NCI-H2107 treated with DMSO at 0.1 percent for 48 hours (cell line): ENCODE results near the gene INSR.
"Not testable (repeated sequence)": the region's sequence is repeated elsewhere in the genome, so short reads cannot be mapped to it uniquely, and the experiment has no call there.

Experiments used
- DNase-seq: peaks from one replicate; lab custom pipeline; 2025; ENCODE audit not compliant: unreplicated experiment; lab: John Stamatoyannopoulos, UW

Gene INSR

DNA sequence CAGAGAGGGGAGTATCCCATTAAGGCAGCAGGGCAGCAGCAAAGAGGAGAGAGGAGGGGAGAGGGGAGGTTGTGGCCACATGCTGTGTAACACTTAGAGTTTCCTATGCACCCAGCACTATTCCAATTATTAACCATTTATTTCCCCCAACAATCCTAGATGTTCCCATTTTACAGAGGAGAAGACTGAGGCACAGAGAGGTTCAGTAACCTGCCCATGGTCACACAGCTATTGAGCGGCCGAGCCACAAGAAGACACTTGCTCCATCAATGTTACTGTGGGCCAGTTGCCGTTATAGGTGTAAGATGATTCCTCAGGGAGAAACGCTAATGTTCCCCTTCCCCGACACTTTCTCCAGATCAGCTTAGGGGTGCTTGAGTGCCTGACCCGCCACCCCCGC lies 69.2 kb downstream of the INSR start:
- DNase-seq: no peak

DNA sequence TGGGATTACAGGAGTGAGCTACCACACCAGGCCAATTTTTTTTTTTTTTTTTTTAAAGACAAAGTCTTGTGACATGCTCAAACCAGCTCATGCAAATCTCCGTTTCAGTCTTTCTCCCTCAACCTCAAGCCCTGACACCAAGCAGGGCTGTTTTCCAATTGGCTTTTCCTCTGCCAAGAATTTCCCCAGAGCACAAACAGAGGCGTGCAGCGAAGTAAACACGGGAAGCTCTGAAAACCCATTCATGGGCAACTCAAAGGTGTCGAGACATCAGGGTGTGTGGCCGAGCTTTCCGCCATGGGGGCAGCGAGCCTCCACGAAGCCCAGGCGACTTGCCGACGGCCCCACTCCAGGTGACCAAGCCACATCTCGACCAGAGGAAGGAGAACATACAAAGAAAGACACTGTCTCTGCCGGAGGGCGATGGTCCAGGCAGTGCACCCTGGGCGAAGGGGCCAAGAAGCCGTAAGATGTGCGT lies 70.0 kb downstream of the INSR start:
- no peak for DNase-seq

DNA sequence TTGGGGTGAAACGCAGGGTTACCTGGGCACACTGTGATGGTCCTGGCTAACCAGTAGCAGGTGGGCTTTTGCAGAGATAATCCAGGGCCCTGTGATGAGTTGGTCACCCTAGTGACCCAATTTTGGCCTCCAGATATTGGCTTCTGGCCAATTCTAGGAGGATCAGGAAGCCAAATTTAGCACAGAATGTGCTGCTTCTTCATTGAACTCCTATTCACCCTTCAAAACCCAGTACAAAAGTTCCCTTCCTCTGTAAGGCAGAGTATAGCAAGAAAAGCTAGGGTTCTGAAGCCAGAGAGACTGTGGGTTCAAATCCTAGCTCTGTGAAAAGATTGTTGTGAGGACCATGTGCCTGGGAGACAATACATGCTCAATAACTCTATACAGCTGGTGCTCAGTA lies 70.8 kb downstream of the INSR start:
- DNase-seq: no peak

DNA sequence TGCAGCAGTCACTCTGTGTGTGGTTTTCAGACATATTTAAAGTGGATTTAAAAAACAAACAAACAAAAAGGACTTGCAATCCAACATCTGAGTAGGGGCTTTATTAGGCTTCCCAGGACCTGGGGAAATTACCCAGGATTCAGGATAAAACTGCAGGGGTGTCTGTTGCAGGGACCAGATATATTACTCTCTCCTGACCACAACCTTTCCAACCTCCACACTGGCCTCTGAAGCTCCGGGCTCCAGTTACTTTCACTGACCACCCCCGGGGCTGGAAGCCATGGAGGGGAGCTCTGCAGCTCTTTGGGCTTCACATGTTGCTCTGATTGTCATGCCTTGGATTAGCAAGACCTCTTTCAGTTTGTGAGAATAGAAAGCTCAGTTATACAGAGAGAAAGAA lies 75.2 kb downstream of the INSR start:
- no peak for DNase-seq

DNA sequence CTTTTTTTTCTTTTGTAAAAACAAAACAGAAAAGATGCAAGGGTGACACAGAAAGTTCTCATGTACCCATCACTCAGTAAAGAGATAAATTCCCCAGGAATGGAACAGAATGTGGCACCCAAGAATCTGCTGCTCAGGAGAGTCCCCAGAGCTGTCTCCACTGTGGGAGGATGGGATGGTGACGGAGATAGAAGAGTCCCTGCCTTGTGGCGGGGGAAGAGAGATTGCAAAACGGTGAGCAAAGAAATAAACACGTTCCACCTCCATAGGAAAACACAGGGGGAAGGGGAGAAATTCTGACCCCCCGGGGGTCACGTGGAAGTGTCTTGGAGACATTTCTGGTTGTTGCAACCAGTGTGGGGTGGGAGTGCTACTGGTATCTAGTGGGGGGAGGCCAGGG lies 76.4 kb downstream of the INSR start:
- DNase-seq: no peak

DNA sequence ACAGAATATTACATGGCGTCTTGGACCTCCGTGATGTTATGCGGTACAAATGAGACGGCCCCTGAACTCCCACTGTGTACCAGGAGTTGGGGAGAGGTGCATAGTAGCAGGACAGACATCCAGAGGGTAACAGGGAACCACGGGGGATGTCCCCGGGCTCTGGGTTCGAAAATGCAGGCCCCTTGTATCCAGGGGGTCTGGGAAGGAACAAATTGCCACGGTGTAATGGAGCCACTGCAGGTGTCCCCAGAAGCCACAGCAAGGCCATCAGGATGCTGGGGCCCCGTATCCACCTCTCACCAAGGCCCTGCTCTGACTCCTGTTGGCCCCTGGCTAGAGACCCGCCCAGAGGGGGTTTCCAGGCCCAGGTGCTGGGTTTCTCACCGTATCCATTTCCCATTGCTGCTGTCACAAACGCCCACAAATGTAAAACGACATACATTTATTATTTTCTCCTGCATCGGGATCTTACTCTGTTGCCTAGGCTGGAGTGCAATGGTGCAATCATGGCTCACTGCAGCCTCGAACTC lies 77.8 kb downstream of the INSR start:
- no peak for DNase-seq

DNA sequence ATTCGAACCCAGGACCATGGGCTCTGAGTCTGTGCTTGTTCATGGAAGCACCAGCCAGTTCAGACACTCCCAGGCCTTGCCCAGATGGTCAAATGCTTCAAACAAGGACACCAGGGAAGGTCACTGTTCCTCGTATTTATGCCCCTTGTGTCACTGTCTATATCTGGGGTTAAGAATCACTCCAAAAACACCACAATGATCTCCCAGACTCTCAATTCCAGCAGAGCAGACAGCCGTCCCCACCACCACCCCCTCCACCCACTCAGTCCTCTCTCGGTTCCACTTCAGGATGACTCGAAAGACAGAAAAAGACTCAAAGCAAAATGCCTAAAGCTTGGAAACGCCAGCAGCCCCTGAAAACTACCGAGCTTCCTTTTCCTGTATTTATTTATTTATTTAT lies 79.0 kb downstream of the INSR start:
- no peak for DNase-seq

DNA sequence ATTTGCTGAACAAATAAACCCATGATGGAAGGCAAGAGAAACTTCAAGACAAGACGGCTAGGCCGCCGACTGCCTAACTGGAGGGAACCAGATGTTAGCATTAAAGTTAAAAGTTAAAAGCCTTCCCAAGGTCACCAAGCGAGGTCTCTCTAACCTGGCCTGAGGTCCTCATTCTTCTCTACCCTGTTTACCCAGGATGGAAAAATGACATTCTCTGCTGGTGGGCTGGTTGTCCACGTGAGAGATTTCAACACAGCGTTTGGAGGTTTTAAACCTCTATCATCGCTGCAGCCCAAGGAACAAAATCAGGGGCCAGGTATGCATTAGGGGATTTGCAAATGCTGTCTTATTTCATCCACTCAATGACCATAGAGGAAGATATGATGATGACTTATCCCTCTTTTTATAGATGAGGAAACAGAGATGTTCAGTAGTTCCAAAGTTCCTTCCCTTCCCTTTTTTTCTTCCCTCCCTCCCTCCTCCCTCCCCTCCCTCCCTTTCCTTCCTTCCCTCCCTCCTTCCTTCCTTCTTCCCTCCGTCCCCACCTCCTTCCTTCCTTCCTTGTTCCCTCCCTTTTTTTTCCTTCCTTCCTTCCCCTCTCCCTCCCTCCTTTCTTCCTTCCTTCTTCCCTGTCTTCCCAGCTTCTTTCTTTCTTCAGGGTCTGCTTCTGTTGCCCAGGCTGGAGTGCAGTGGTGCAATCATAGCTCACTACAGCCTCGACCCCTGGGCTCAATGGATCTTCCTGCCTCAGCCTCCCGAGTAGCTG lies 79.7 kb downstream of the INSR start:
- no peak for DNase-seq

DNA sequence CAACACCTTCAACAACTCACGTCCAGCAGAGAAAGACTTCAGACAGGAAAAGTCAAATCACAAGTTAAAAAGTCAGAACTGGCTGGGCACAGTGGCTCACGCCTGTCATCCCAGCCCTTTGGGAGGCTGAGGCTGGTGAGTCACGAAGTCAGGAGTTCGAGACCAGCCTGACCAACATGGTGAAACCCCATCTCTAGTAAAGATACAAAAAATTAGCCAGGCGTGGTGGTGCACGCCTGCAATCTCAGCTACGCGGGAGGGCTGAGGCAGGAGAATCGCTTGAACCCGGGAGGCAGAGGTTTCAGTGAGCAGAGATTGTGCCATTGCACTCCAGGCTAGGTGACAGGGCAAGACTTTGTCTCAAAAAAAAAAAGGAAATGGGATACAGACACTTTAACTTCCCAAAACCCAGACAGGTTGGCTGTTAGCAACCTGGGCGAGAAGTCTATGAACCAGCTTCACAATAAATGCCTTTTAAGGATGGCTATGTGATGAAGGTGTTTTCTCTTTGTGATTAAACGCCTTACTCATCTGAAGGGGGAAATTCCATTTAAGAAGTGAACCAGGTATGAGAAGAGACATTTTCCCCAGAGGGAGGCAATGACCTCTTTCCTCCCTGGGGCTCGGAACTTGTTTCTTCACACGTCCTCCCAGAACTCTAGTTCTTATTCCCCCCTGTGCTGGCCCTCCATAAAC lies 80.4 kb downstream of the INSR start:
- no peak for DNase-seq

DNA sequence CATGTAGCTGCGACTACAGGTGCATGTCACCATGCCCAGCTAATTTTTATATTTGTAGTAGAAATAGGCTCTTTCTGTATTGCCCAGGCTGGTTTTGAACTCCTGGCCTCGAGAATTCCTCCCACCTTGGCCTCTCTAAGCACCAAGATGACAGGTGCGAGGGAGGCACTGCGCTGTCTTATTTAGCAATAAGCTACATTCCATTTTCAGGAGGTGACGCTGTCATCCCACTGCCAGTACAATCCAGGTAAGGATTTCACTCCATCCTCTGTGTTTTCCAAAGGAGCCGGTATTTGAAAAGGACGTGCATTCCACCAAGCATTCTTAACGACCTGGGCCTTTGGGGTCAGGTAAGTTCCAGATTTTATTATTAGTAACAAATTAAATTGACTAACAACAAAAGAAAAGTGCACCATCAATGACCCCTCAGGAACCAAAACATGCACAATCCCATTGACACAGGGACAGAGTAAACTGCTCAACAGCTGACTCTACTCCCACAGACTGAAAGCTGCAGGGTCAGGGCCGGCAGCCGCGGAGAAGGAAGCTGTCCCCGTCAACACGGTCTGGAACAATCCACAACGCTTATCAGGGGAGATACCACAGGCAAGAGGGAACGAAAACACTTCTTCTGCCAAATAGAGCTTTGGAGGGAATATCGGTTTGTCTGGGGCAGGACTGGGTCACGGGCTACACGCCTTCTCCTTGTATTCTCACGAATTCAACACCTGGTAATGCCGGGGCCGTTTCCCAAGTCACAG lies 82.8 kb downstream of the INSR start:
- no peak for DNase-seq

DNA sequence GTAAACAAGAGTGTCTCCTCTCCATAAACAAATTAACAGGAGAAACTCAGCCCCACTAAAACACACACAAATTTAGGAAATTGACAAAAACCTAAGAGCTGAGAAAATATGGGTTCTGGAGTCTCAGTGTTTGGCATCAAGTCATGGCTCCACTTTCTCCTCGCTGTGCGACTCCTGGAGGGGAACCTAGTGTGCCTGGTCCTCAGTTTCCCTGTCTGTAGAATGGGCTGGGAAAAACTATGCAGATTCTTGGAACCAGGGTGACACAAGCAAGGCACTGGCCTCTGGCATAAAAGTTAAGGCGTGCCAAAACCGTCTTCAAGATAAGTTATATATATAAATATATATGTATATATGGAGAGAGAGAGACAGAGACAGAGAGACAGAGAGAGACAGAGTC lies 83.9 kb downstream of the INSR start:
- DNase-seq: no peak

DNA sequence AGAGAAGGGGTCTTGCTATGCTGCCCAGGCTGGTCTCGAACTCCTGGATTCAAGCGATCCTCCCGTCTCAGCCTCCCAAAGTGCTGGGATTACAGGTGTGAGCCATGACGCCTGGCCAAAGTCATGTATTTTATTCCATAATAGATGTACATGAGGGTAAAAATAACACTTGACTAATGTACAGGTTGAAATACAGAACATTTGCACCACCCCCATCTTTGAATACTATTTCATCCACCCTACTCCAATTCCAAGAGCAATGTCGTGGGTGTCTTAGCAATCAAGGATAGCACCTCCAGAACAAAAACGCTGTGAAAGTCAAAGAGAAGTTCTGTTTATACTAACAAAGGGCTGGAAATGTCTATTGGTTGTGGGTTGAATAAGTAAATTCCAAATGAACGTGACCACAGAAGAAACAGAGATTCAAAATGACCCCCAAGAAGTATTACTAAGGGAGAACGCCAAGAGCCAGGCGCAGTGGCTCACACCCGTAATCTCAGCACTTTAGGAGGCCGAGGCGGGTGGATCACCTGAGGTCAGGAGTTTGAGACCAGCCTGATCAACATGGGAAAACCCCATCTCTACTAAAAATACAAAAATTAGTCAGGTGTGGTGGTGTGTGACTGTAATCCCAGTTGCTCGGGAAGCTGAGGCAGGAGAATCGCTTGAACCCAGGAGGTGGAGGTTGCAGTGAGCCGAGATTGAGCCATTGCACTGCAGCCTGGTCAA lies 84.5 kb downstream of the INSR start:
- not testable (repeated sequence) for DNase-seq

DNA sequence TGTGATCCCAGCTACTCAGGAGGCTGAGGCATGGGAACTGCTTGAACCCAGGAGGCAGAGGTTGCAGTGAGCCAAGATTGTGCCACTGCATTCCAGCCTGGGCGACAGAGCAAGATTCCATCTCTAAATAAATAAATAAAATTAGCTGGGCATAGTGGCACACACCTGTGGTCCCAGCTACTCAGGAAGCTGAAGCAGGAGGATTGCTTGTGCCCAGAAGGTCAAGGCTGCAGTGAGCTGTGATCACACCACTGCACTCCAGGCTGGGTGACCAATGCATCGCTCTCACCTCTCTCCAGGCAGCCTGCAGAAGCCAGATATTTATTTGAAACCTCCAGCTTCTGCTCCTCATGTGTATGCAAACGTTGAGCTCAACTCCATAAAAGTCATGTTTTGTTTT lies 85.2 kb downstream of the INSR start:
- not testable (repeated sequence) for DNase-seq

DNA sequence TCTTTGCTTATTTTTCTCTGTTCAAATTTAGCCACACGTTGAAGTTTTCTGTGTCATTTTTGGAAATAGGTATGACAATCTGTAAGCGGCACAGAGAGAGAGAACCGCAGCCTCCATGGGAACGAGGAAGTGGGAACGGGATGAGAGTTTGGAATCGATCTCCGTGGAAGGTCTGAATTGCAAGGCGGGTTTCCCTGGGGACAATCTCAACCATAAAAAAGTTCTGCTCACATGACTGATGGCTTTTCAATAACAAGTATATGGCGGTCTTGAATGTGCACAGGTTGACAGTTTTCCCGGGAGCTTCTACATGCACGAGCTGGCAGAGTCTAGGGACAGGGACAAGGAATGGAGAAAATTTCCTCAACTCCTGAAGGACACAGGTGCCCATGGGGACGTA lies 90.9 kb downstream of the INSR start:
- no peak for DNase-seq

DNA sequence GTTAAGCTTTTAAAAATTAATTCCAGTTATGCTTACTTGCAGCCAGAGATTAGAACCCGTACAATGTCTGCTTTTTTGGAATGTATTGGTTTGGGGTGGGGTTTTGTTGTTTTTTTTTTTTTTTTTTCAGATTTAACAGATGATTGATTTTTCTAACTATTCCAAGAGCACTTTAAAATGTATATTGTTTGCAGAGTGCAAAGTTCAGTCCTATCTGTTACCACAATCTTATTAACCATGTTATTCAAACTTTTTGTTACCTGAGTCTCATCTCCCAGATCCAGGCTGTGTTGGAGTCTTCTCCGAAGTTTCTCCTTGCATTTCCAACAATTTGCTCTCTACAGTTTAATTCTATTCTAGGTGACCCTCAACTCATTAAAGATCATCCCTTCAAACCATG lies 91.3 kb downstream of the INSR start:
- no peak for DNase-seq

DNA sequence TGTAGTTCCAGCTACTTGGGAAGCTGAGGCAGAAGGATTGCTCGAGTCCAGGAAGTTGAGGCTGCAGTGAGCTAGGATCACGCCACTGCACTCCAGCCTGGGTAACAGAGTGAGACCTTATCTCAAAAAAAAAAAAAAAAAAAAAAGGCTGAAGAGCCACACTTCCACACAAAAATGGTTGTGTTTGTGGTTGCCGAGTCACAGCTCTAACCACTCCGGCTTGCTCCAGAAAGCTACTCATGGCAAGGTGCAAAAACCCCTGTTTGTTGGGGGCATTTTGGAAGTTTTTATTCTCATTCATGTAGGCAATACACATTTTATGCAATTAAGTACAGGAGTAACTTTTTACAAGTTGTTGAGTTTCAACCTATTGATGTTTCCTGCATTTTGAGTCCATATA lies 93.5 kb downstream of the INSR start:
- DNase-seq: no peak

DNA sequence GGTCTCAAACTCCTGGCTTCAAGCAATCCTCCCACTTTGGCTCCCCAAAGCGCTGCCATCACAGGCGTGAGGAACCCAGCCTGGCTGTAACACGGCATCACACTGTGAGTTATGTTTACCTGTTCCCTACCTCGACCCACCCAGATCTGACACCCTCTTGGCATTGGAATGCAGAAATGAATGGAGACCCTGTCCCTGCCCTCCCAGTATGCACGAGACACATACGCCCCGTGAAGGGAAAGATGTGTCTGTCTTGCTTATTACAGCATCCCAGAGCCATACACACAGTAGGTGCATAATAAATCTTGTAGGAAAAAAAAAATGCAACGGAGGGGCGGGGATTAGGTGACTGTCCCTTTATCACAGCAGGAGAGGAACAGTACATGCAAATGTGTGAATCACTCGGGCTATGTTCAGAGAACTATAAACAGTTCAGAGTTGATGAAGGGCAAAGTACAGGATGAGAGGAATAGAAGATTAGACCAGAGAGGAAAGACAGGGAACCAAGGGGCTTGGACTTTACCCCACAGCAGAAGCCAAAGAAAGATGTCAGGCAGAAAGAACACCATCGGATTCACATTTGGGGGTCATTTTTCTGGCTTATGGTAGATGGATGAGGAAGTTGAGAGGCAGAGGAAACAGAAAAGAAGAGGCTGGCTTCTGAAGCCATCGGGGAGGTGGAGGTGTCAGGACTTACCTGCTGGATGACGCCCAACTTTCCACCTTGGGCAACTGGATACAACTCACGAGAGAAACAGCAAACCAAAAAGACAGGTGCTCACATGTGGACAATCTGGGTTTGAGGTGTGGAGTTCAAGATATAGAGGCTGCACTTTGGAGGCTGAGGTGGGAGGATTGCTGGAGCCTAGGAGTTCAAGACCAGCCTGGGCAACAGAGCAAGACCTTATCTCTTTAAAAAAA lies 94.3 kb downstream of the INSR start:
- DNase-seq: no peak

DNA sequence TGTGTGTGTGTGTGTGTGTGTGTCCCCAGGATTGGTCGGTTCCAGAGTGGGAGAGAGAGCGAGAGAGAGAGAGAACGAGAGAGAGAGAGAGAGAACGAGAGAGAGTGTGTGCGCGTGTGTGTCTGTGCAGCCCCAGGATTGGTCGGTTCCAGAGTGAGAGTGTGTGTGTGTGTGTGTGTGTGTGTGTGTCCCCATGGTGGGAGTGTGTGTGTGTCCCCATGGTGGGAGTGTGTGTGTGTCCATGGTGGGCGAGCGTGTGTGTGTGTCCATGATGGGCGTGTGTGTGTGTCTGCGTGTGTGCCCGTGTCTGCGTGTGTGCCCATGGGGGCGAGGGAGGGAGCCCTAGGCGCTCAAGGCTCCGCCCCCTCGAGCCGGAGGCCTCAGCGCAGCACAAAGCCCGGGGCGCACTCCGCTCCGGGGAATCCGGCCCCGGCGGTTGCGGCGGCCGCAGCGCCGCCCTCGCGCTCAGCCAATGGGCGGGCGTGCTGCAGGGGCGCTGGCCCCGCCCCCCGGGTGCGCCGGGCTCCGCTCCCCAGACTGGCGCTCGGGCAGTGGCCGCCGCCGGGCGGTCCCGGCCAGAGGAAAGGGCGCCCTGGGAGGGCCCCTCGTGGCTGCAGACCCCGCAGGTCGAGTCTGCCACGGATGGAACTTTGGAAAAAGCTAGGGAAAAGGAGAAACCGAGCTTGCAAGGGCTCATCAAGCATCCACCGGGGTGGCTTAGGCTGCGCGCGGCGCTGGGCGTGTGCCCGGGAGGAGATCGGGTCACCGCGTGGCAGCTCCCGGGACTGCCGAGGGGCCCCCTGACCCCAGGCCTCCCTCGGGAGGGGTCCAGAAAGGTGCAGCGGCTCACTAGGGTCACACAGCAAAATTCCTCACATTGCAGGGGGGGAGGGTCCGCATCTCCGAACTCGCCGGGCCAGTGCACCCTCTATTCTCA lies 96.2 kb downstream of the INSR start:
- peak; percentile 57 for DNase-seq
